ENCODE data around the gene CRYGN.

DNA sequence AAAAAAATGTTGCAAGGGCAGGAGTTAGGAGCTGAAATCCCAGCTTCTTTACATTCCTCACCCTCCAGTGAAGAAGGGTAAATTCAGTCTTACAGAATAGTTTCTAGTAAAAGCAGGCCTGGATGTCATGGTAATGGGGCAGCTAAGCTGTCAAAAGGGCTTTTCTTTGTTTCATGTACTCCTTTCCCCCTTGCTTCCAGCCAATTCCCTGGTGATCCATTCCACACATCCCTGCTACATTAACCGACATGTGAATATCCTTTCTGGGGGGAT is 43.7 kb upstream of the CRYGN start:
- TF ChIP-seq, protein P1, sequence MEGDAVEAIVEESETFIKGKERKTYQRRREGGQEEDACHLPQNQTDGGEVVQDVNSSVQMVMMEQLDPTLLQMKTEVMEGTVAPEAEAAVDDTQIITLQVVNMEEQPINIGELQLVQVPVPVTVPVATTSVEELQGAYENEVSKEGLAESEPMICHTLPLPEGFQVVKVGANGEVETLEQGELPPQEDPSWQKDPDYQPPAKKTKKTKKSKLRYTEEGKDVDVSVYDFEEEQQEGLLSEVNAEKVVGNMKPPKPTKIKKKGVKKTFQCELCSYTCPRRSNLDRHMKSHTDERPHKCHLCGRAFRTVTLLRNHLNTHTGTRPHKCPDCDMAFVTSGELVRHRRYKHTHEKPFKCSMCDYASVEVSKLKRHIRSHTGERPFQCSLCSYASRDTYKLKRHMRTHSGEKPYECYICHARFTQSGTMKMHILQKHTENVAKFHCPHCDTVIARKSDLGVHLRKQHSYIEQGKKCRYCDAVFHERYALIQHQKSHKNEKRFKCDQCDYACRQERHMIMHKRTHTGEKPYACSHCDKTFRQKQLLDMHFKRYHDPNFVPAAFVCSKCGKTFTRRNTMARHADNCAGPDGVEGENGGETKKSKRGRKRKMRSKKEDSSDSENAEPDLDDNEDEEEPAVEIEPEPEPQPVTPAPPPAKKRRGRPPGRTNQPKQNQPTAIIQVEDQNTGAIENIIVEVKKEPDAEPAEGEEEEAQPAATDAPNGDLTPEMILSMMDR (IDR thresholded peaks at IDR 0.05), result no peak
- TF ChIP-seq POLR2A (IDR thresholded peaks at IDR 0.05) (no peak), EP300 (IDR thresholded peaks at IDR 0.05) (no peak)
